SK-N-SH (cell line): ENCODE results near the gene PTDSS2.

ENCODE experiments used
- CTCF ChIP-seq: fragments of 200-600 bp; sonication (generic); IDR thresholded peaks from 2 replicates; pipeline ENCODE4 v1.6.1; 2017; ENCODE audit warnings: antibody characterized with exemption, mild to moderate bottlenecking, moderate library complexity
- EP300 ChIP-seq, 2 experiments: IDR thresholded peaks; 2 replicates each; pipeline versions ENCODE4 v1.4.0 to v1.6.1; 2012; ENCODE audit warnings: borderline replicate concordance in 1 of 2, low read depth in 1 of 2, low read length in 1 of 2
- EZH2phosphoT487 ChIP-seq: fragments of 200-600 bp; sonication (generic); IDR thresholded peaks from 2 replicates; pipeline ENCODE4 v1.6.1; 2017; ENCODE audit warnings: low read depth, mixed run types, mild to moderate bottlenecking, antibody characterized with exemption, moderate library complexity, borderline replicate concordance
- GATA2 ChIP-seq: sonication (generic); formaldehyde crosslinking; IDR thresholded peaks from 2 replicates; pipeline ENCODE4 v1.5.0; 2020; ENCODE audit warnings: mild to moderate bottlenecking, missing genetic modification reagents
- IRF3 ChIP-seq: fragments of 150-350 bp; IDR thresholded peaks from 2 replicates; pipeline ENCODE4 v1.6.1; 2016; ENCODE audit warnings: mild to moderate bottlenecking, low read depth, low read length
- MAX ChIP-seq: IDR thresholded peaks from 2 replicates; pipeline ENCODE4 v1.4.0; 2012; ENCODE audit warnings: low read depth
- POLR2AphosphoS5 ChIP-seq: IDR thresholded peaks from 2 replicates; pipeline ENCODE4 v1.6.1; 2012; ENCODE audit warnings: low read depth, low read length
- RAD21 ChIP-seq: IDR thresholded peaks from 2 replicates; pipeline ENCODE4 v1.6.1; 2012; ENCODE audit warnings: mild to moderate bottlenecking, low read length
- REST ChIP-seq: IDR thresholded peaks from 2 replicates; pipeline ENCODE4 v1.6.1; 2012; ENCODE audit warnings: mild to moderate bottlenecking, low read depth, low read length, moderate library complexity
- RFX5 ChIP-seq: IDR thresholded peaks from 2 replicates; pipeline ENCODE4 v1.6.1; 2012; ENCODE audit warnings: mild to moderate bottlenecking, improper control_type of control experiment, low read length
- SIN3A ChIP-seq: IDR thresholded peaks from 2 replicates; pipeline ENCODE4 v1.6.1; 2012; ENCODE audit warnings: low read depth, mild to moderate bottlenecking, low read length, moderate library complexity, borderline replicate concordance
- SMC3 ChIP-seq: IDR thresholded peaks from 2 replicates; pipeline ENCODE4 v1.6.1; 2012; ENCODE audit warnings: low read depth, low read length, improper control_type of control experiment

GRCh38 chr11:422249-422656 is 27.8 kb upstream of the PTDSS2 start:
- TF ChIP-seq CTCF (no peak), EP300 (IDR thresholded peaks at IDR 0.05; ENCODE audit: borderline replicate concordance in 1 of 2, low read depth in 1 of 2, low read length in 1 of 2) (no peak), REST (no peak), IRF3 (no peak), POLR2AphosphoS5 (no peak), RFX5 (no peak), SIN3A (no peak), SMC3 (no peak), RAD21 (no peak), MAX (no peak), EZH2phosphoT487 (no peak), GATA2 (CRISPR knock-in tag) (no peak)
